ENCODE results near the gene HK2. TPM values are rescaled to one million over a fixed set of nuclear protein-coding genes. Genes with fewer than 3 reads are reported as not detected.

The HK2 gene
- total RNA-seq, 1 donor from 2014 or later: 16.9 TPM

GRCh38 chr2:74812787-74813590, 20.9 kb upstream of the HK2 start:
- Mint-ChIP-seq H3K4me3 (no peak overlapping the region), H3K4me1 (peaks cover 9% of the 10 kb centered on the region), H3K27me3 (ENCODE audit: low read depth) (peaks cover 28% of the 10 kb centered on the region), H3K9me3 (no peaks in the 10 kb centered on the region), H3K27ac (no peak overlapping the region), H3K36me3 (no peaks in the 10 kb centered on the region)
- TF ChIP-seq CTCF (IDR thresholded peaks at IDR 0.05; ENCODE audit: unreplicated experiment): no peak
- no peak for DNase-seq (ENCODE audit: low spot score in 2 of 2, unreplicated experiment in 2 of 2)

- no peak for TF ChIP-seq CTCF (IDR thresholded peaks at IDR 0.05; ENCODE audit: unreplicated experiment)
- Mint-ChIP-seq H3K27me3 (ENCODE audit: low read depth) (peaks cover 28% of the 10 kb centered on the region), H3K4me1 (peaks cover 9% of the 10 kb centered on the region), H3K9me3 (no peaks in the 10 kb centered on the region), H3K36me3 (no peaks in the 10 kb centered on the region), H3K27ac (no peak overlapping the region), H3K4me3 (no peak overlapping the region)
- no peak for DNase-seq (ENCODE audit: low spot score in 2 of 2, unreplicated experiment in 2 of 2)
Observed at GRCh38 chr2:74814102-74814501, 19.8 kb upstream of the HK2 start.

GRCh38 chr2:74815941-74816340, 18.0 kb upstream of the HK2 start:
- peaks cover 22% of the 10 kb centered on the region for H3K27me3 Mint-ChIP-seq (ENCODE audit: low read depth)
- H3K27ac Mint-ChIP-seq: no peak overlapping the region
- no peaks in the 10 kb centered on the region for H3K36me3 Mint-ChIP-seq
- H3K4me1 Mint-ChIP-seq: peaks cover 9% of the 10 kb centered on the region
- no peak for DNase-seq (ENCODE audit: low spot score in 2 of 2, unreplicated experiment in 2 of 2)
- H3K4me3 Mint-ChIP-seq: no peak overlapping the region
- H3K9me3 Mint-ChIP-seq: no peaks in the 10 kb centered on the region
- TF ChIP-seq CTCF (IDR thresholded peaks at IDR 0.05; ENCODE audit: unreplicated experiment): no peak

- no peak for DNase-seq (ENCODE audit: low spot score in 2 of 2, unreplicated experiment in 2 of 2)
- H3K4me1 Mint-ChIP-seq: peaks cover 9% of the 10 kb centered on the region
- H3K27ac Mint-ChIP-seq: peak overlapping the region; percentile 68
- no peak overlapping the region for H3K4me3 Mint-ChIP-seq
- peaks cover 16% of the 10 kb centered on the region for H3K27me3 Mint-ChIP-seq (ENCODE audit: low read depth)
- TF ChIP-seq CTCF (IDR thresholded peaks at IDR 0.05; ENCODE audit: unreplicated experiment): no peak
- H3K36me3 Mint-ChIP-seq: no peaks in the 10 kb centered on the region
- no peaks in the 10 kb centered on the region for H3K9me3 Mint-ChIP-seq
Observed at GRCh38 chr2:74816540-74817303, 17.2 kb upstream of the HK2 start.

- no peak for DNase-seq (ENCODE audit: low spot score in 2 of 2, unreplicated experiment in 2 of 2)
- Mint-ChIP-seq H3K4me3 (no peak overlapping the region), H3K36me3 (no peaks in the 10 kb centered on the region), H3K27ac (no peak overlapping the region), H3K27me3 (ENCODE audit: low read depth) (peaks cover 12% of the 10 kb centered on the region), H3K4me1 (peaks cover 9% of the 10 kb centered on the region), H3K9me3 (no peaks in the 10 kb centered on the region)
- no peak for TF ChIP-seq CTCF (IDR thresholded peaks at IDR 0.05; ENCODE audit: unreplicated experiment)
Observed at GRCh38 chr2:74817304-74817675, 16.6 kb upstream of the HK2 start.

Measured in mesothelial cell of epicardium (in vitro differentiated cells).